22Rv1 (cell line): ENCODE data around the gene HMGN1.

ENCODE experiments used
- H3K27ac ChIP-seq: fragments of 450-650 bp; 2 replicates; pipeline ENCODE4 v1.5.1; 2017
- ZFX ChIP-seq: fragments of 450-650 bp; IDR thresholded peaks from 2 replicates; pipeline ENCODE4 v1.6.1; 2017; ENCODE audit warnings: antibody characterized with exemption, borderline replicate concordance
- TF ChIP-seq, protein P1 (sequence below): fragments of 450-650 bp; IDR thresholded peaks from 2 replicates; pipeline ENCODE4 v1.5.1; 2017; ENCODE audit warnings: mild to moderate bottlenecking

Gene HMGN1

DNA sequence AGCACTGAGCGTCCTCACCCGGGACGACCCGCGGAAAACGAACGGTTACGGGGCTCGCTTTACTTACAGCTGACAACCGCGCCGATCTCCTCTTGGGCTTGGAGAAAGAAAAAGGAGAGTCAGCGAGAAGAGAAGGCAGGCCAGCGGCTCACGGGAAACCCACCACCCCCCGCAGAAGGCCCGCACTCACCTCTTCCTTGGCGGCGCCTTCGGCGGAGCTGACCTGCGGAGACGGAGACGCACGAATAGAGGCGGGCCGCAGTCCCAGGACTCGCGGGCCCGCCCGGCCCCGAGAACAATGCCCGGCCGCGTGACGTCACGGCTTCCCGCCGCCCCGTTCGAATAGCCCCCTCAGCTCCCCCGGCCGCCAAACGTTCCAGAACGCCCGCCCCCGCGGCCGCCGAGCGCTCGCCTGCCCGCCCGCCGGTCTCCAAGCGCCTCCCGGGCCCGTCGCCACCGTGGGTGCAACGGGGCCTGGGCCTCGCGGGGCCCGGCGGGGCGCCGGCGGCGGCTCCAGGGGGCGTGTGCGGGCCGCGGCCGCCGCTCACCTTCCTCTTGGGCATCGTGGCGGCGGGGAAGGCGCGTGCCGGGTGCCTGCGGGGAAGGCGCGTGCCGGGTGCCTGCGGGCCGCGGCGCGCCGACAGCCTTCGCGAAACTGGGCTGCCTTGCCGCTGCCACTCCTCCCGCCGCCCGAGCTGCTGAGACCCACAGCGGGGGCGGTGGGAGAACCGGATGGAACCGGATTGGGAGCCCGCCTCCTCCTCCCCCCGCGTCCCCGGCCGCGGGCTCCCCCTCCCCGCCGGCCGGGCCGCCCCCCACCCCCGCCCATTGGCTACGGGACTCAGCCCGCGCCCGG lies at the start of gene HMGN1:
HMGN1 (minus strand) TSS at position 734 of the 856 bp plus-strand sequence; CDS start at position 563, 171 bp downstream.
- TF ChIP-seq, protein P1, sequence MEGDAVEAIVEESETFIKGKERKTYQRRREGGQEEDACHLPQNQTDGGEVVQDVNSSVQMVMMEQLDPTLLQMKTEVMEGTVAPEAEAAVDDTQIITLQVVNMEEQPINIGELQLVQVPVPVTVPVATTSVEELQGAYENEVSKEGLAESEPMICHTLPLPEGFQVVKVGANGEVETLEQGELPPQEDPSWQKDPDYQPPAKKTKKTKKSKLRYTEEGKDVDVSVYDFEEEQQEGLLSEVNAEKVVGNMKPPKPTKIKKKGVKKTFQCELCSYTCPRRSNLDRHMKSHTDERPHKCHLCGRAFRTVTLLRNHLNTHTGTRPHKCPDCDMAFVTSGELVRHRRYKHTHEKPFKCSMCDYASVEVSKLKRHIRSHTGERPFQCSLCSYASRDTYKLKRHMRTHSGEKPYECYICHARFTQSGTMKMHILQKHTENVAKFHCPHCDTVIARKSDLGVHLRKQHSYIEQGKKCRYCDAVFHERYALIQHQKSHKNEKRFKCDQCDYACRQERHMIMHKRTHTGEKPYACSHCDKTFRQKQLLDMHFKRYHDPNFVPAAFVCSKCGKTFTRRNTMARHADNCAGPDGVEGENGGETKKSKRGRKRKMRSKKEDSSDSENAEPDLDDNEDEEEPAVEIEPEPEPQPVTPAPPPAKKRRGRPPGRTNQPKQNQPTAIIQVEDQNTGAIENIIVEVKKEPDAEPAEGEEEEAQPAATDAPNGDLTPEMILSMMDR, result peak; percentile 11; the same call in 1 of the 2 replicates
- no peak for TF ChIP-seq ZFX
- H3K27ac ChIP-seq, result peak within 1 kb of the TSS; percentile 100

- TF ChIP-seq, protein P1, result no peak
- no peak overlapping the region for H3K27ac ChIP-seq
Measured at GRCh38 chr21:39397646-39398385, 48.9 kb upstream of the HMGN1 start.

DNA sequence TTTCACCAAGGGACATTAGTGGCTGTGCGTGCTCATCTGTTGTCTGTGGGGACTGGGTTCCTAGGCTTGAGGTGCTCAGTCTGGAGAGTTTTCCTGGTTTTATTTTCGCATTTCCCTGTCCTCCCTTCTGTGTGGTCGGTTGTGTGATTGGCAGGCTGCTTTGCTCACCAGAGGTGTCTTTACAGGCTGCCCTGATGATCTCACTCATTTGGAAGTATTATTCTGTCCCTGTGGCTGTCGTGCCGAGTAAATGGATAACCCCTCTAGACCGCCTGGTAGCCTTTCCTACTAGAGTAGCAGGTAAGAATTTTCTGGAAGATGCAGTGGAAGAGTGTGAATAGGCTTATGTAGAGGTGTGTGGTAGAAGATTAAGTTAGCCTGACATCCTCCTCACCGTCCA lies 44.1 kb upstream of the HMGN1 start:
- no peak for TF ChIP-seq ZFX
- TF ChIP-seq, protein P1, result no peak
- H3K27ac ChIP-seq, result no peak overlapping the region

DNA sequence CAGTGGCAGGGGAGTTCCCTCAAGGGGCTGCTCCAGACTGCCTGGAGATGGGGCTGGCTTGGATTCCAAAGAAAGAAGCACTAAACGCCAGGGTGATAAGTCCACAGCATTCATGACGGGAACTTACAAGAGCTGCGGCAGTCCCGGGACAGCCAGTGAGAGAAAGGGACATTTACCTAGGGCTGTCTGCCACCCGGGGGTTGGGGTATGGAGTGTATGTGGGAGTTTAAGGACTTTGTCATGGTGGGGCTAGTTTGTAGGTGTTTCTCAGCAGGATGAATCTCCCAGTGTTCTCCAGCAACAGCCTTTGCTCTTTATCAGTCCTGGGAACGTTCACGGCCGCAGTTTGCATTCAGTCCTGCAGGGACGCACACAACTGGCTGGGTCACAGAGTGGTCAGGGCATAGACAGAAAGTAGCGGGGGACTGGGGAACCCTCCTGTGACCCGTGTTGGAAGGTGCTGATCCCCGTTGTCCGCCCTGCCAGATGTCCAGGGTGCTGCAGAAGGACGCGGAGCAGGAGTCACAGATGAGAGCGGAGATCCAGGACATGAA lies 41.4 kb upstream of the HMGN1 start:
- H3K27ac ChIP-seq, result no peak overlapping the region
- TF ChIP-seq ZFX, result no peak
- TF ChIP-seq, protein P1, result no peak

- TF ChIP-seq, protein P1, result peak; percentile 68
- no peak for TF ChIP-seq ZFX
- H3K27ac ChIP-seq, result peak overlapping the region; percentile 91
Measured at GRCh38 chr21:39388811-39389155, 39.9 kb upstream of the HMGN1 start.

DNA sequence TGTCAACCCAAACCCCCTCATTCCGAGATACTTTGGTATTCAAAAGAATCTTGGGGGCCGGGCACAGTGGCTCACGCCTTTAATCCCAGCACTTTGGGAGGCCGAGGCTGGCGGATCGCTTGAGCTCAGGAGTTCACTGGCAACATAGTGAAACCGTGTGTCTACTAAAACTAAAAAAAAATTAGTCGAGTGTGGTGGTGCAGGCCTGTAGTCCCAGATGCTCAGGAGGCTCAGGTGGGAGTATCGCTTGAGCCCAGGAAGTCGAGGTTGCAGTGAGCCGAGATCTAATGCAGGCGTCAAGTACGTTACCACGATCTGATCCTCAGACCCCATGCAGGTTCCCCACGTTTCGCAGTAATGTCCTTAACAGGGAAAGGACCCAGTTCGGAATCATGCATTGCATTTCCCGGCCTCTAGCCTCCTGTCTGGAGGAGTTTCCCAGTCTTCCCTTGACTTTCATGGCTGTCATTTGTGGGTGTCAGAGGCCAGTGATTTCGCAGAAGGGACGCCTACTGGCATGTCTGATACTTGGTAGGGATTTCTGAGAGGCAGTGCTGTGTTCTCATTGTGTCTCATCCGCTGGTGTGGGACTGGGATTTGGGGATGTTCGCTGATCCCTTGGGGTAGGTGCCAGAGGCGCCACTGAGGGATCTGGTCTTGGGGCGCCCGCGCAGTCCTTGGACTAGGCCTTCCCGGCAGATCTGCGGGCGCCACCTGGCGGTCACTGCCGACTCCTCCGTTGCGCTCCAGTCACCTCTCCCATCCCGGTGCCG lies 39.3 kb upstream of the HMGN1 start:
- peak overlapping the region; percentile 91 for H3K27ac ChIP-seq
- no peak for TF ChIP-seq ZFX
- TF ChIP-seq, protein P1, result peak; percentile 98
